Measurements from ENCODE around the gene TUFM. TPM values are rescaled to one million over a fixed set of nuclear protein-coding genes. Genes with fewer than 3 reads are reported as not detected.

Gene TUFM
- total RNA-seq, 2 experiments from 2014 or later: 156 to 199 TPM

Small RNA genes within 50 kb of the gene (microRNA-seq; reads per million reads assigned to microRNA genes)
- gene MIR4721: not detected

Other genes with a start within 250 kb of the TUFM start
- under 1 TPM in 1 of 2 experiments, not detected in 1; 0.20 TPM for gene SULT1A2, start 249.3 kb downstream of the TUFM start, total RNA-seq
- gene SULT1A1, start 236.3 kb downstream of the TUFM start, total RNA-seq: 10 to 100 TPM; 13.5 to 14.1 TPM
- 1 to 10 TPM; 1.0 to 1.5 TPM for gene NPIPB8, start 208.3 kb downstream of the TUFM start, total RNA-seq
- 100 to 1,000 TPM; 389 to 508 TPM for gene EIF3C, start 134.9 kb downstream of the TUFM start, total RNA-seq
- gene NPIPB9, start 94.6 kb downstream of the TUFM start, total RNA-seq: 1 to 10 TPM; 2.0 to 2.6 TPM
- 100 to 1,000 TPM; 295 to 301 TPM for gene ATXN2L, start 23.3 kb downstream of the TUFM start, total RNA-seq
- 10 to 100 TPM; 57.3 to 70.9 TPM for gene SH2B1, start 17.5 kb upstream of the TUFM start, total RNA-seq
- 1 to 10 TPM; 1.5 to 3.4 TPM for gene ATP2A1, start 32.1 kb upstream of the TUFM start, total RNA-seq
- gene RABEP2, start 78.9 kb upstream of the TUFM start, total RNA-seq: 10 to 100 TPM; 18.0 to 19.1 TPM
- gene CD19, start 85.6 kb upstream of the TUFM start, total RNA-seq: not detected
- 100 to 1,000 TPM; 120 to 133 TPM for gene NFATC2IP, start 104.6 kb upstream of the TUFM start, total RNA-seq
- gene SPNS1, start 128.4 kb upstream of the TUFM start, total RNA-seq: 10 to 100 TPM; 22.1 to 27.6 TPM
- gene LAT, start 138.7 kb upstream of the TUFM start, total RNA-seq: 100 to 1,000 TPM; 200 to 236 TPM